ENCODE measurements around the gene TBX2.

The TBX2 gene

DNA sequence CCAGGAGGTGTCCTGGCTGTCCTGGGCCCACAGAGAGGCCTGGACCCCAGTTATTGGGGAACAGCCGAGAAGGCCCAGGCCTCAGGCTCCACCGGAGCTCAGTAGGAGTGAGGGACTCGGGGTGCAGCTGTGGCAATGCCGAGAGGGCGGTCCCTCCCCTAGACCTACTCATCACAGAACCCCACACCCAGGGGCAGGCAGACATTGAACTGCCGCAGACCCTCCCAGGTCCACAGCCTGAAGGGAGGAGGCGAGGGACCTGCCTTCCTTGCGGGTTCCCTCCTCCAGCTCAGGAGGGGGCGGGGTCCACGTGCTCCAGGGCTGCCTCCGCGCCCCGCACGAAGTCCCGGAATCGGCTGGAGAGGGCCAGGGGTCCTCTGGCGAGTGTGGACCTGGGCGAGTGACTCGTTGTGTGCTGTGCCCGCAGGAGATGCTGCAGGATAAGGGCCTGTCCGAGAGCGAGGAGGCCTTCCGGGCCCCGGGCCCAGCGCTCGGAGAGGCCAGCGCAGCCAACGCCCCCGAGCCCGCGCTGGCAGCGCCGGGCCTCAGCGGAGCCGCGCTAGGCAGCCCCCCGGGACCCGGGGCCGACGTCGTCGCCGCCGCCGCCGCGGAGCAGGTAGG lies 56.5 kb downstream of the TBX2 start:
- no peak for FAIRE-seq

DNA sequence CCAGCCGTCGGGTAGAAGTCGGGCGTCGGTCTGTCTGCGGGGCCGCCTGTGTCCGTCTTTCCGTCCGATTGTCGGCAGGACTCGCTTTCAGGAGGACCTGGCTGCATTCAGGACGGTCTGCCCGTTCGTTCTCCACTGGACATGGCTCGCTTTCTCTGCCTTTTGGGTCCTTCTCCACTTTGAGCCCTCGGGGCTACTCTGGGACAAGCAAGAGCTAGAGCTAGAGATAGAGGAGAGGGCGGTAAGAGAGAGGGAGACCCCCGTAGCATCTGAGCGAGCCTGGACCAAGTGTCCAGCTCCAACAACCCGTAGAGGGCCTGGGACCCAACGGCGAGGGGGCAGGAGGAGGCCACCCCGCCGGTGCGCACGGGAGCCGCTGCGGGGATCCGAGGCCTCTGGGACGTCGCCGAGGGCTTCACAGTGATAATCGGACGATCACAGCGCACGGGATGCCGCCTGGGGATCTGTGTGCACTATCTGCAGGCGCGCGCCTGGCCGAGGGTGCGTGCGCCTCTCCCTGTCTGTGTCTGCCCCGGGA lies 57.1 kb downstream of the TBX2 start:
- FAIRE-seq = no peak

DNA sequence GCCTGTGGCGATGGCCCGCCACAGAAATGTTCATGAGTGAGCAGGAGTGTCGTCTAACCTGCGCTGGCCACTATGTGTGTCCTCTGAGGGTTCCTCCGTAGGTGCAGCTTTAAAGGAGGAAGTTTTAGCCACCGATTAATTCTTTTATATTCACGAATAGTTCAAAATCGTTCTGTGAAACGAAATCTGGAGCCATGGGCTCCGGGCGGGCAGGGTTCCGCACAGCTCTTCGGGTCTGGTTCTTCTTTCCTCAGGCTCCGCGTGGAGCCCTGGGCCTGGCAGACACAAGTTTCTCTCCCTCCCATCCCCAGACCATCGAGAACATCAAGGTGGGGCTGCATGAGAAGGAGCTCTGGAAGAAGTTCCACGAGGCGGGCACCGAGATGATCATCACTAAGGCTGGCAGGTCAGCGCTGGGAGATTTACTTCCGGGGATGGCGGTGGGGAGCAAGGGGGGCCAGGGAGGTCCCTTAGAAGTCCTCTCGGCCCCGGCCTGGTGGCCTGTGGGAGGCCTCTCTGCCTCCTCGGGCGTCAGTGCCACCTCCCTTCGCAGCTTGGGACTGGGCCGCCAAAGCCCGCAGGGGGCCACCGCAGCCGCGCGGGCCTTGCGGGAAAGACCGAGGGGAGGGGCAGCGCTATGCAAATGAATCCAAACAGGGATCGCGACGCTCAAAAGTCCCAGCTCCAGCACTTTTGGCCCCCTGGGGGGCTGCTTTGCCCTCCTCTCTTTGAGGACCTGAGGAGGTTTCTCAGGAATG lies 57.8 kb downstream of the TBX2 start:
- FAIRE-seq = no peak

DNA sequence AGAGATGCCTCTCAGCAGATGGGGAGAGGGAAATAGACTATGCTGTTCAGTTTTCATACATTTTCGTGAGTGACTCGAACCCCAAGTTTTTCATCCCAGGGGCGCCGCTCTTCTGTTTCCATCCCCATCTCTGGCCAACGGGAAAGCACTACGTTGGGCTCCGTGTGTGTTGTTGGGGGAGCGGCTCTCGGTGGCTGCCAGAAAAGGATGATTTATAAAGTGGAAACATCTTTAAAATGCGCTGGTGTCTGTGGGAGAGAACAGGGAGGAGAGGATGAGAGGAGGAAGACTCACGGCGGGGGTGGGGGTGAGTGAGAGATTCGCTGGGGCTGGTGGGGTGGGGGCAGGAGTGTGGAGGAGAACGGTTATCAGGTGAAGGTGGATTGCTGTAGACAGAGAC lies 58.4 kb downstream of the TBX2 start:
- FAIRE-seq = no peak

DNA sequence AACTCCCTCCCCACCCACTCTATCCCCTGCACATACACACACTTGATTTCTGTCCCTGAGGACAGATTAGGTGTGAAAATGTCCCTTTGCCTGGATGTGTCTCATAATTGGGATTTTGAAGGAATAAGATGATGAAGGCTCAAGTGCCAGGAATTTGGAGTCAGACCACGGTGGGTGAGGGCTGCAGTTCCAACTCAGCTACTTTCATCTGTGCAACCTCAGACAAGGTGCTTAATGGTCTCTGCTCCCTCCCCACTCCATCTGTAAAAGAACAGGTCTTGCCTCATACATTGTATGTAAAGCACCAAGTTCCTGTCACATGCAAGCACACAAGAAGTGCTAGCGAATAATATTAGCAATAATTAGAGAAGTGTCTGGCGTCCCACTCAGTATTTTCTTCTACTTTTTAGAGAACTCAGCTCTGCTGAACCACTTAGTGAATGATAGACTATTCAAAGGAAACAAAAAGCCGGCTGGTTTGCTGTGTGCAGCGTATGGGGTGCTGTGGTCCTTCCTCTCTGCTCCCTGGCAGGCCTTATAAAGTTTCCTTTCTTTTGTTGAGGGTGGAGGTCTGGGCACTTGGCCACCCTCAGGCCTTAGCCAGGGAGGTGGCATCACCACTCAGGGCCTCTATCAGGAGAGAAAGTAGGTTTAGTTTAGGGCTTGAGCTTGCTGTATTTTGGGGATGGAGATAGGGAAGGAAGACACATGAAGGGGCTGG lies 58.9 kb downstream of the TBX2 start:
- FAIRE-seq = no peak

All from G401.6 (cell line).